Panc1 (cell line): Measurements from ENCODE around the gene GALNTL6.

Source experiments
- CTCF ChIP-seq: fragments of 450-650 bp; IDR thresholded peaks from 2 replicates; pipeline ENCODE4 v1.5.1; 2017; ENCODE audit warnings: mild to moderate bottlenecking
- POLR2AphosphoS5 ChIP-seq: IDR thresholded peaks from 2 replicates; pipeline ENCODE4 v1.6.1; 2012; ENCODE audit warnings: mild to moderate bottlenecking, low read depth, low read length, moderate library complexity
- REST ChIP-seq, 2 experiments: IDR thresholded peaks; 2 replicates each; pipeline ENCODE4 v1.6.1; 2011 to 2012; ENCODE audit warnings: low read depth in 2 of 2, control low read depth in 1 of 2, low read length in 1 of 2, mild to moderate bottlenecking in 1 of 2, moderate library complexity in 1 of 2; ENCODE audit not compliant: insufficient read depth in 1 of 2
- SIN3A ChIP-seq: IDR thresholded peaks from 2 replicates; pipeline ENCODE4 v1.6.1; 2012; ENCODE audit warnings: low read depth, mild to moderate bottlenecking, low read length, moderate library complexity, borderline replicate concordance; ENCODE audit not compliant: insufficient read depth

- TF ChIP-seq CTCF, result no peak
- no peak for TF ChIP-seq POLR2AphosphoS5
- TF ChIP-seq REST (IDR thresholded peaks at IDR 0.05; ENCODE audit: insufficient read depth in 1 of 2, low read depth in 2 of 2, low read length in 1 of 2), result no peak
- no peak for TF ChIP-seq SIN3A
Measured at GRCh38 chr4:172392741-172393140, 579.5 kb downstream of the GALNTL6 start.
